K562 (cell line): Measurements from ENCODE around the gene ZKSCAN1. TPM values are rescaled to one million over a fixed set of nuclear protein-coding genes. Genes with fewer than 3 reads are reported as not detected.

Experiments
- CXXC5 ChIP-seq: fragments of 250-450 bp; sonication (Bioruptor Pico); IDR thresholded peaks from 2 replicates; pipeline ENCODE4 v1.8.0; 2022; ENCODE audit warnings: inconsistent platforms, mild to moderate bottlenecking, moderate library complexity
- GTF3C2 ChIP-seq: IDR thresholded peaks from 3 replicates; pipeline ENCODE4 v1.6.1; 2011; ENCODE audit warnings: borderline replicate concordance, mild to moderate bottlenecking, moderate library complexity; ENCODE audit not compliant: insufficient read length; ENCODE audit errors: extremely low read depth
- HMGXB4 ChIP-seq: sonication (generic); formaldehyde crosslinking; IDR thresholded peaks from 2 replicates; pipeline ENCODE4 v1.8.1; 2023; ENCODE audit warnings: mild to moderate bottlenecking, missing genetic modification reagents
- POU5F1 ChIP-seq: fragments of 150-350 bp; IDR thresholded peaks from 2 replicates; pipeline ENCODE4 v1.6.1; 2014; ENCODE audit warnings: borderline replicate concordance, low read length, low read depth, mild to moderate bottlenecking; ENCODE audit not compliant: partially characterized antibody
- SIN3A ChIP-seq, 2 experiments: fragments of 150-350 bp in 1 of 2; IDR thresholded peaks; 2 replicates each; pipeline ENCODE4 v1.6.1; 2011 to 2016; ENCODE audit warnings: borderline replicate concordance in 2 of 2, low read depth in 2 of 2, low read length in 2 of 2, mild to moderate bottlenecking in 2 of 2, moderate library complexity in 2 of 2; ENCODE audit not compliant: control insufficient read depth in 1 of 2
- SP2 ChIP-seq: IDR thresholded peaks from 2 replicates; pipeline ENCODE4 v1.6.1; 2011; ENCODE audit warnings: mild to moderate bottlenecking, low read depth, low read length, moderate library complexity; ENCODE audit not compliant: poor library complexity, severe bottlenecking; ENCODE audit errors: extremely low read depth
- ZC3H11A ChIP-seq: IDR thresholded peaks from 2 replicates; pipeline ENCODE4 v1.6.1; 2012; ENCODE audit warnings: low read depth, low read length, improper control_type of control experiment
- ZNF395 ChIP-seq: fragments of 200-800 bp; sonication (Bioruptor generic); IDR thresholded peaks from 2 replicates; pipeline ENCODE4 v1.6.1; 2017; ENCODE audit warnings: missing genetic modification characterization, missing compliant biosample characterization
- polyA plus RNA-seq, 8 experiments: library from polyadenylated mRNA; depleted of rRNA in 4 of 8; stranded (reverse) in 5 of 8; unstranded in 3 of 8; fragments of >200 nt; fragmentation: Nextera tagmentation in 2 of 8; fragmentation: Illumina TruSeq in 1 of 8; extraction: Ambion mirVana in 2 of 8; extraction: Trizol in 1 of 8; gene quantifications; 2 replicates each; pipeline versions ENCODE4 v1.2.1 to v1.2.3, GENCODE V29; 2011 to 2014; ENCODE audit warnings: inconsistent platforms in 1 of 8, missing spikeins in 1 of 8
- total RNA-seq, 7 experiments: library from RNA; depleted of rRNA in 6 of 7; stranded (reverse); fragments of >200 nt in 6 of 7; fragmentation: Illumina TruSeq in 2 of 7; extraction: Trizol in 2 of 7; gene quantifications; 2 replicates each; pipeline versions ENCODE4 v1.2.1 to v1.2.3, GENCODE V29; 2011 to 2021; ENCODE audit warnings: low replicate concordance in 1 of 7
- TF ChIP-seq, protein P1 (sequence below): fragments of 200-800 bp; sonication (Bioruptor generic); IDR thresholded peaks from 2 replicates; pipeline ENCODE4 v1.6.1; 2016; ENCODE audit warnings: missing genetic modification characterization, missing compliant biosample characterization
- TF ChIP-seq, protein P2 (sequence below): fragments of 250-450 bp; sonication (Bioruptor Pico); IDR thresholded peaks from 2 replicates; pipeline ENCODE4 v1.8.0; 2022; ENCODE audit warnings: moderate library complexity, mild to moderate bottlenecking, inconsistent platforms

Gene ZKSCAN1
- total and polyA plus RNA-seq, 9 of the 15 experiments (the other 6 are each of a cell fraction or from before 2014, with no cell fraction given) = 5.3 to 43.0 (median 23.2) TPM

DNA sequence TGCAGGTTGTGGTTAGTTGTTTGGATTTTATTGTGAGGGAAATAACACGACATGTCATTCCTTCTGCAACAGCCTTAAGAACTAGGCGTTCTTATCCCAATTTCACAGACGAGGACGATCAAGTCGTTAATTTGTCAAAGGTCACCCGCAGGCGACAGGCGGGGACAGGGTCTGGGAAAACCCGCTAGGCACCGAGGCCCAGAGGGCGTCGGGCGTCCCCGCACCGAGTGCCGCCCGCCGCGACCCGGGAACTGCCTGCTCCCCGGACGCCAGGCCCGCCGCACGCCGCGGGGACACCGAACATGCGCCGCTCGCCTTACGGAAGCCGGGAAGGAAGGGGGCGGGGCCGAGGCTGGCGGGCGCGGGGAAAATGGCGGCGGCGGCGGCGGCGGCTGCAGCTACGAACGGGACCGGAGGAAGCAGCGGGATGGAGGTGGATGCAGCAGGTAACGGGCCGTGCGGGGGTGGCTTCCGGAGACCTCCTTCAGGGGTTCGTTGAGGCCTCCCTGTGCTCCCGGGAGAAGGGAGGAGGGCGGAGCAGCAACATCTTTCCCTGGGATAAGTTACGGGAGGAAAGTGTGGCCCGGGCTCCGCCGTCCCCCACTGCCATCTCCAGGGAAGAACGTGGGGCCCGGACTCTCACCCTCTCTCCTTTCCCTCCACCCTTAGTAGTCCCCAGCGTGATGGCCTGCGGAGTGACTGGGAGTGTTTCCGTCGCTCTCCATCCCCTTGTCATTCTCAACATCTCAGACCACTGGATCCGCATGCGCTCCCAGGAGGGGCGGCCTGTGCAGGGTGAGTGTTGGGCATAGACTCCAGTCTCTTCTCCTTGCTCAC is 73.4 kb downstream of the ZKSCAN1 start, which contains the start of gene COPS6 (continued):
- TF ChIP-seq, protein P1, sequence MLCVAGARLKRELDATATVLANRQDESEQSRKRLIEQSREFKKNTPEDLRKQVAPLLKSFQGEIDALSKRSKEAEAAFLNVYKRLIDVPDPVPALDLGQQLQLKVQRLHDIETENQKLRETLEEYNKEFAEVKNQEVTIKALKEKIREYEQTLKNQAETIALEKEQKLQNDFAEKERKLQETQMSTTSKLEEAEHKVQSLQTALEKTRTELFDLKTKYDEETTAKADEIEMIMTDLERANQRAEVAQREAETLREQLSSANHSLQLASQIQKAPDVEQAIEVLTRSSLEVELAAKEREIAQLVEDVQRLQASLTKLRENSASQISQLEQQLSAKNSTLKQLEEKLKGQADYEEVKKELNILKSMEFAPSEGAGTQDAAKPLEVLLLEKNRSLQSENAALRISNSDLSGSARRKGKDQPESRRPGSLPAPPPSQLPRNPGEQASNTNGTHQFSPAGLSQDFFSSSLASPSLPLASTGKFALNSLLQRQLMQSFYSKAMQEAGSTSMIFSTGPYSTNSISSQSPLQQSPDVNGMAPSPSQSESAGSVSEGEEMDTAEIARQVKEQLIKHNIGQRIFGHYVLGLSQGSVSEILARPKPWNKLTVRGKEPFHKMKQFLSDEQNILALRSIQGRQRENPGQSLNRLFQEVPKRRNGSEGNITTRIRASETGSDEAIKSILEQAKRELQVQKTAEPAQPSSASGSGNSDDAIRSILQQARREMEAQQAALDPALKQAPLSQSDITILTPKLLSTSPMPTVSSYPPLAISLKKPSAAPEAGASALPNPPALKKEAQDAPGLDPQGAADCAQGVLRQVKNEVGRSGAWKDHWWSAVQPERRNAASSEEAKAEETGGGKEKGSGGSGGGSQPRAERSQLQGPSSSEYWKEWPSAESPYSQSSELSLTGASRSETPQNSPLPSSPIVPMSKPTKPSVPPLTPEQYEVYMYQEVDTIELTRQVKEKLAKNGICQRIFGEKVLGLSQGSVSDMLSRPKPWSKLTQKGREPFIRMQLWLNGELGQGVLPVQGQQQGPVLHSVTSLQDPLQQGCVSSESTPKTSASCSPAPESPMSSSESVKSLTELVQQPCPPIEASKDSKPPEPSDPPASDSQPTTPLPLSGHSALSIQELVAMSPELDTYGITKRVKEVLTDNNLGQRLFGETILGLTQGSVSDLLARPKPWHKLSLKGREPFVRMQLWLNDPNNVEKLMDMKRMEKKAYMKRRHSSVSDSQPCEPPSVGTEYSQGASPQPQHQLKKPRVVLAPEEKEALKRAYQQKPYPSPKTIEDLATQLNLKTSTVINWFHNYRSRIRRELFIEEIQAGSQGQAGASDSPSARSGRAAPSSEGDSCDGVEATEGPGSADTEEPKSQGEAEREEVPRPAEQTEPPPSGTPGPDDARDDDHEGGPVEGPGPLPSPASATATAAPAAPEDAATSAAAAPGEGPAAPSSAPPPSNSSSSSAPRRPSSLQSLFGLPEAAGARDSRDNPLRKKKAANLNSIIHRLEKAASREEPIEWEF (CRISPR knock-in tag) = 0 out of 2 replicates have a peak, but pooled peaks have one; percentile 33
- TF ChIP-seq, protein P2, sequence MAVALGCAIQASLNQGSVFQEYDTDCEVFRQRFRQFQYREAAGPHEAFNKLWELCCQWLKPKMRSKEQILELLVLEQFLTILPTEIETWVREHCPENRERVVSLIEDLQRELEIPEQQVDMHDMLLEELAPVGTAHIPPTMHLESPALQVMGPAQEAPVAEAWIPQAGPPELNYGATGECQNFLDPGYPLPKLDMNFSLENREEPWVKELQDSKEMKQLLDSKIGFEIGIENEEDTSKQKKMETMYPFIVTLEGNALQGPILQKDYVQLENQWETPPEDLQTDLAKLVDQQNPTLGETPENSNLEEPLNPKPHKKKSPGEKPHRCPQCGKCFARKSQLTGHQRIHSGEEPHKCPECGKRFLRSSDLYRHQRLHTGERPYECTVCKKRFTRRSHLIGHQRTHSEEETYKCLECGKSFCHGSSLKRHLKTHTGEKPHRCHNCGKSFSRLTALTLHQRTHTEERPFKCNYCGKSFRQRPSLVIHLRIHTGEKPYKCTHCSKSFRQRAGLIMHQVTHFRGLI (CRISPR knock-in tag) = 0 out of 2 replicates have a peak, but pooled peaks have one; percentile 40
- TF ChIP-seq ZC3H11A (peak; percentile 32; the same call in 1 of the 2 replicates), HMGXB4 (CRISPR knock-in tag) (peak; percentile 100), SIN3A (IDR thresholded peaks at IDR 0.05; ENCODE audit: borderline replicate concordance in 2 of 2, control insufficient read depth in 1 of 2, low read depth in 2 of 2, low read length in 2 of 2) (peak; percentile 84 to 88; a peak in 2 of 4 replicates), POU5F1 (peak; percentile 77), GTF3C2 (no peak), CXXC5 (peak; percentile 97), ZNF395 (CRISPR knock-in tag) (peak; percentile 95), SP2 (no peak)
